GM12872 (cell line): ENCODE results near the gene DISC1.

Experiments used
- CTCF ChIP-seq: IDR thresholded peaks from 3 replicates; pipeline ENCODE4 v1.5.1; 2011; ENCODE audit warnings: low read depth, mild to moderate bottlenecking, low read length, moderate library complexity; ENCODE audit not compliant: insufficient read depth

DISC1 gene

GRCh38 chr1:231936983-231937775, 310.6 kb downstream of the DISC1 start:
- TF ChIP-seq CTCF = no peak

- TF ChIP-seq CTCF = no peak
These were observed 311.6 kb downstream of the DISC1 start for GRCh38 chr1:231938211-231938610.

- TF ChIP-seq CTCF = no peak
These were observed 312.1 kb downstream of the DISC1 start for GRCh38 chr1:231938711-231939110.

- no peak for TF ChIP-seq CTCF
These were observed 312.5 kb downstream of the DISC1 start for GRCh38 chr1:231939118-231939517.

- TF ChIP-seq CTCF = no peak
These were observed 313.5 kb downstream of the DISC1 start for GRCh38 chr1:231940116-231940515.

DNA sequence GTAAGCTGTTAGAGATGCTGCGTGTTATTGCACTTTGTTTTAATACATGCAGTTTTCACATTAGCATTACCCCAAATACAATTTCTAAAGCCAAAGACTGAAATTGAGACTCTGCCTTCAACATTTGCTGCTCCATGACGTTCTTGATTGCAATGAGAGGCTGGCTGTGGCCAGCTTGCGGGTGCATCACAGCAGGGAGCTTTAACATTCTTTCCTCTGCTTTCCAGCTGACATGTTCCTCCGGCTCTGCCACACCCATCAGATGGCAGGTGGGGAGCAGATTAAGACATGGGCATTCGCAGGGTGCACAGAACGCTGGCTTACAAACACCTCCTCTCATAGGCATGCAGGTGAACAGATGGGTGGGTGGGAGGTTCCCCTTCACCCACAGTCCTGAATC, 314.1 kb downstream of the DISC1 start:
- no peak for TF ChIP-seq CTCF

GRCh38 chr1:231943084-231943483, 316.5 kb downstream of the DISC1 start:
- TF ChIP-seq CTCF = no peak
